A549 (cell line): ENCODE data around the gene BAIAP3.

ENCODE experiments used
- CHD4 ChIP-seq: fragments of 200-600 bp; sonication (generic); IDR thresholded peaks from 2 replicates; pipeline ENCODE4 v1.6.1; 2016; ENCODE audit warnings: antibody characterized with exemption, mild to moderate bottlenecking, borderline replicate concordance
- HDAC2 ChIP-seq: fragments of 200-600 bp; sonication (generic); IDR thresholded peaks from 2 replicates; pipeline ENCODE4 v1.6.1; 2016
- POLR2A ChIP-seq: IDR thresholded peaks from 2 replicates; pipeline ENCODE4 v1.6.1; 2012; ENCODE audit warnings: mild to moderate bottlenecking, low read length
- ZC3H11A ChIP-seq: fragments of 450-650 bp; IDR thresholded peaks from 2 replicates; pipeline ENCODE4 v1.6.1; 2014; ENCODE audit warnings: antibody characterized with exemption, mild to moderate bottlenecking
- TF ChIP-seq, protein P1 (sequence below): fragments of >200 bp; sonication (Bioruptor Twin); formaldehyde crosslinking; IDR thresholded peaks from 3 replicates; pipeline ENCODE4 v1.5.1; 2016
- TF ChIP-seq, protein P2 (sequence below): IDR thresholded peaks from 2 replicates; pipeline ENCODE4 v1.6.1; 2012
- TF ChIP-seq, protein P3 (sequence below): fragments of 450-650 bp; IDR thresholded peaks from 2 replicates; pipeline ENCODE4 v1.6.1; 2014; ENCODE audit warnings: antibody characterized with exemption

DNA sequence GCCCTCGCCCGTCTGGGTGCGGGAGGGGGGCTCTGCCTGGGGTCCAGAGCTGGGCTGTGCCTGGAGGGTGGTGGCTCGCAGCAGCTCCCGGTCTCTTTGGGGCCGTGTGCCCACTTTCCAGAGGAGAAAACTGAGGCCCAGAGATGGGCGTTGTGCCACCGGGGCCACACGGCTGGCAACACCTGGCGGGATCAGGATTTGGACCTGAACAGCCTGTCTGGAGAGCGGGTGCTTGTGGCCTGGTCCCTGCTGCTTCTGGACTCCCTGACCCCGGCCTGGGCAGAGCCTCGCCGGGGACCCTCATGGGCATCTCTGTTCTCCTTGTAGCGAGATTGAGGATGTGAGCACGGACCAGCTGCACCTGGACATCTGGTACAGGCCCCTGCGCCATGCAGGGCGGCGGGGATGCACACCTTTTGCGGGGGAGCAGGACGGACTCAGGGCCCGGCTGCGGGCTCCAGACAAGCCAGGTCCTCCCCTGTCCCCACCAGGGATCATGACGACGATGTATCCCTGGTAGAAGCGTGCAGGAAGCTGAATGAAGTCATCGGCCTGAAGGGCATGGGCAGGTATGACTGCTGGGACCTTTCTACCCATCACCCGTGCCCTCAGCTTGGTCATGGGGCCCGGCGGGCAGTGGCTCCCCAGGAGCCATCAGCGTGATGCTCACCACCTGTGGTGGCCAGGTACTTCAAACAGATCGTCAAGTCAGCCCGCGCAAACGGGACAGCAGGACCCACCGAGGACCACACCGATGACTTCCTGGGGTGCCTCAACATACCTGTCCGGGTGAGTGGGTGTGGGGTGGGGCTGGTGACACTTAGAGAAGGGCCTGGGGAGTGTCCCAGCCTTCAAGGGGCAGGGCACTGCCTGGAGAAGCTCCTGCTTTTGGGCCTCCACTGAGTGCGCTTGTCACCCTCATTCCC lies 8.3 kb downstream of the BAIAP3 start:
- TF ChIP-seq, protein P1, sequence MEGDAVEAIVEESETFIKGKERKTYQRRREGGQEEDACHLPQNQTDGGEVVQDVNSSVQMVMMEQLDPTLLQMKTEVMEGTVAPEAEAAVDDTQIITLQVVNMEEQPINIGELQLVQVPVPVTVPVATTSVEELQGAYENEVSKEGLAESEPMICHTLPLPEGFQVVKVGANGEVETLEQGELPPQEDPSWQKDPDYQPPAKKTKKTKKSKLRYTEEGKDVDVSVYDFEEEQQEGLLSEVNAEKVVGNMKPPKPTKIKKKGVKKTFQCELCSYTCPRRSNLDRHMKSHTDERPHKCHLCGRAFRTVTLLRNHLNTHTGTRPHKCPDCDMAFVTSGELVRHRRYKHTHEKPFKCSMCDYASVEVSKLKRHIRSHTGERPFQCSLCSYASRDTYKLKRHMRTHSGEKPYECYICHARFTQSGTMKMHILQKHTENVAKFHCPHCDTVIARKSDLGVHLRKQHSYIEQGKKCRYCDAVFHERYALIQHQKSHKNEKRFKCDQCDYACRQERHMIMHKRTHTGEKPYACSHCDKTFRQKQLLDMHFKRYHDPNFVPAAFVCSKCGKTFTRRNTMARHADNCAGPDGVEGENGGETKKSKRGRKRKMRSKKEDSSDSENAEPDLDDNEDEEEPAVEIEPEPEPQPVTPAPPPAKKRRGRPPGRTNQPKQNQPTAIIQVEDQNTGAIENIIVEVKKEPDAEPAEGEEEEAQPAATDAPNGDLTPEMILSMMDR = no peak
- TF ChIP-seq, protein P2, sequence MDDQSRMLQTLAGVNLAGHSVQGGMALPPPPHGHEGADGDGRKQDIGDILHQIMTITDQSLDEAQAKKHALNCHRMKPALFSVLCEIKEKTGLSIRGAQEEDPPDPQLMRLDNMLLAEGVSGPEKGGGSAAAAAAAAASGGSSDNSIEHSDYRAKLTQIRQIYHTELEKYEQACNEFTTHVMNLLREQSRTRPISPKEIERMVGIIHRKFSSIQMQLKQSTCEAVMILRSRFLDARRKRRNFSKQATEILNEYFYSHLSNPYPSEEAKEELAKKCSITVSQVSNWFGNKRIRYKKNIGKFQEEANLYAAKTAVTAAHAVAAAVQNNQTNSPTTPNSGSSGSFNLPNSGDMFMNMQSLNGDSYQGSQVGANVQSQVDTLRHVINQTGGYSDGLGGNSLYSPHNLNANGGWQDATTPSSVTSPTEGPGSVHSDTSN = no peak
- no peak for TF ChIP-seq CHD4
- no peak for TF ChIP-seq ZC3H11A
- no peak for TF ChIP-seq POLR2A
- TF ChIP-seq, protein P3, sequence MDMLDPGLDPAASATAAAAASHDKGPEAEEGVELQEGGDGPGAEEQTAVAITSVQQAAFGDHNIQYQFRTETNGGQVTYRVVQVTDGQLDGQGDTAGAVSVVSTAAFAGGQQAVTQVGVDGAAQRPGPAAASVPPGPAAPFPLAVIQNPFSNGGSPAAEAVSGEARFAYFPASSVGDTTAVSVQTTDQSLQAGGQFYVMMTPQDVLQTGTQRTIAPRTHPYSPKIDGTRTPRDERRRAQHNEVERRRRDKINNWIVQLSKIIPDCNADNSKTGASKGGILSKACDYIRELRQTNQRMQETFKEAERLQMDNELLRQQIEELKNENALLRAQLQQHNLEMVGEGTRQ = no peak
- no peak for TF ChIP-seq HDAC2
